H1 (cell line): ENCODE data around the gene CXCL5. TPM values are rescaled to one million over a fixed set of nuclear protein-coding genes. Genes with fewer than 3 reads are reported as not detected.

Experiments used
- CBX5 ChIP-seq: fragments of 300-800, 300-1000 bp; sonication (generic); IDR thresholded peaks from 2 replicates; pipeline ENCODE4 v1.7.1; 2016; ENCODE audit warnings: antibody characterized with exemption, low read length, low read depth
- FOSL1 ChIP-seq: IDR thresholded peaks from 2 replicates; pipeline ENCODE4 v1.6.1; 2011; ENCODE audit warnings: mild to moderate bottlenecking, low read depth, low read length, moderate library complexity; ENCODE audit not compliant: insufficient read depth
- POU5F1 ChIP-seq: IDR thresholded peaks from 2 replicates; pipeline ENCODE4 v1.6.1; 2011; ENCODE audit warnings: low read depth, mild to moderate bottlenecking, low read length, moderate library complexity
- SP1 ChIP-seq: IDR thresholded peaks from 2 replicates; pipeline ENCODE4 v1.6.1; 2011; ENCODE audit warnings: low read depth, low read length
- polyA plus RNA-seq, 7 experiments: library from polyadenylated mRNA; depleted of rRNA in 3 of 7; stranded (reverse) in 5 of 7; unstranded in 2 of 7; fragments of >200 nt in 5 of 7; fragments of 200-250 nt in 2 of 7; gene quantifications; 1 replicate in 5 of 7; 2 replicates in 1 of 7; 4 replicates in 1 of 7; pipeline versions ENCODE4 v1.2.1 to v1.2.3, GENCODE V29; 2011 to 2013; ENCODE audit warnings: missing spikeins in 2 of 7, mixed read lengths in 2 of 7
- total RNA-seq: library from RNA; stranded (reverse); fragmentation: NEBNext Ultra II Directional; extraction: Animal tissue kit (Norgen Biotek cat#: 25700); gene quantifications from 2 replicates; pipeline ENCODE4 v1.2.1, GENCODE V29; 2021
- TF ChIP-seq, protein P1 (sequence below): IDR thresholded peaks from 2 replicates; pipeline ENCODE4 v1.6.1; 2011; ENCODE audit warnings: low read depth, mild to moderate bottlenecking, low read length; ENCODE audit not compliant: insufficient read depth

The CXCL5 gene
- total and polyA plus RNA-seq, 2 of the 8 experiments (the other 6 are each of a cell fraction or from before 2014, with no cell fraction given), result 10.9 to 15.6 TPM

DNA sequence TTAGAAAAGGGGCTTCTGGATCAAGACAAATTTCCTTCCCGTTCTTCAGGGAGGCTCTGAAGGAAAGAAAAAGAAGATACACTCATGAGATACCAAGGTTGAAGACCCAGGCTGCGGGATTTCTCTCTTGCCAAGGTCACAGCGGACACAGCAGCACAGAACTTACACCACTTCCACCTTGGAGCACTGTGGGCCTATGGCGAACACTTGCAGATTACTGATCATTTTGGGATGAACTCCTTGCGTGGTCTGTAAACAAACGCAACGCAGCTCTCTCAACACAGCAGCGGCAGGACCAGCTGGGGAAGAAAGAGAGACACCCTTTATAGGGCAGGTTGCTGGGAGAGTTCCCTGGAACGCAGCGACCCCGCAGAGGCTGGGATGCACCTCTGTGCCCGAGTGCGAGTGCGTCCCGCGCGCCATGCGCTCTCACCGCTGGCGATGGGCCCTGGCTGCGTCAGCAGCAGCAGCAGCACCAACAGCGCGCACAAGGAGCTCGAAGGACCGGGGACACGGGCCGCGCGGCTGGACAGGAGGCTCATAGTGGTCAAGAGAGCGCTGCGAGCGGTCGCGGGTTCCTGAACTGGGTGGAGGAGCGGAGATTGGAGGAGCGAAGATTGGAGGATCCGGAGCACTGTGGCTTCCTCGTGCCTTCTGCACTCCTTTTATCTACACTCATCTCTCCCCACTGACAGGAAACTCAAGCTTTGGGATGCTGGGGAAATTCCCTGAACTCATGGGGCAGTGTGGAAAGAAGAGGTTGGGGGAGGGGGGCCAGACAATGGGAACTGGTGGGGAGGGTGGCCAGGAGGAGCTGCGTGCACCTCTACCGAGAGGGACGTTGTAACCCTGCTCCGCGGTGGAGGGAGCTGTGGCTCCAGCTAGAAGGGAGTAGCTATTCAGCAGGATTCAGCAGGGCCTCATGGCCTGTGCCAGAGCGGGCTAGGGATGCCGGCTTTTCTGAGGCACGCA is at the start of gene CXCL5 (continued):
- TF ChIP-seq SP1 (no peak), CBX5 (no peak), POU5F1 (no peak), FOSL1 (no peak)
- TF ChIP-seq, protein P1, sequence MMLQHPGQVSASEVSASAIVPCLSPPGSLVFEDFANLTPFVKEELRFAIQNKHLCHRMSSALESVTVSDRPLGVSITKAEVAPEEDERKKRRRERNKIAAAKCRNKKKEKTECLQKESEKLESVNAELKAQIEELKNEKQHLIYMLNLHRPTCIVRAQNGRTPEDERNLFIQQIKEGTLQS, result no peak
